ENCODE measurements around the gene MESD. TPM values are rescaled to one million over a fixed set of nuclear protein-coding genes. Genes with fewer than 3 reads are reported as not detected.

Gene MESD
- total and polyA plus RNA-seq, 2 donors from 2014 or later: 23.3 to 30.9 TPM

GRCh38 chr15:81032355-81032754 lies 42.7 kb upstream of the MESD start:
- no peak for FAIRE-seq
- no peak for TF ChIP-seq CTCF (IDR thresholded peaks at IDR 0.05; ENCODE audit: borderline replicate concordance, extremely low read depth, insufficient read depth)

GRCh38 chr15:81031203-81031602 lies 41.6 kb upstream of the MESD start:
- no peaks in the 10 kb centered on the region for H3K4me1 ChIP-seq (ENCODE audit: control insufficient read depth in 2 of 3, insufficient read depth in 2 of 3, low read depth in 1 of 3, low read length in 3 of 3)
- no peaks in the 10 kb centered on the region for H3K27me3 ChIP-seq (ENCODE audit: control insufficient read depth, insufficient read depth, low read length)
- FAIRE-seq: no peak
- peaks cover 0 to 4% (median 0%) of the 10 kb centered on the region in 3 donors for H3K9me3 ChIP-seq (ENCODE audit: control insufficient read depth in 2 of 3, insufficient read depth in 1 of 3, low read length in 3 of 3)
- no peak for DNase-seq
- H3K27ac ChIP-seq (ENCODE audit: low read depth in 2 of 2, low read length in 2 of 2): no peak overlapping the region
- no peak for TF ChIP-seq CTCF (IDR thresholded peaks at IDR 0.05; ENCODE audit: borderline replicate concordance, extremely low read depth, insufficient read depth)
- no peak overlapping the region for H3K4me3 ChIP-seq (ENCODE audit: low read length in 3 of 3)
- intact Hi-C loops (cut with DNase I): no loop called here
- no peak overlapping the region for H3K9ac ChIP-seq (ENCODE audit: low read length in 3 of 3)
- no peaks in the 10 kb centered on the region for H3K36me3 ChIP-seq (ENCODE audit: control insufficient read depth in 2 of 3, insufficient read depth in 3 of 3, low read length in 3 of 3)

More at GRCh38 chr15:81032355-81032754, 42.7 kb upstream of the MESD start:
- Histone ChIP-seq H3K27ac (ENCODE audit: low read depth in 2 of 2, low read length in 2 of 2) (no peak overlapping the region), H3K9ac (ENCODE audit: low read length in 3 of 3) (no peak overlapping the region), H3K27me3 (ENCODE audit: control insufficient read depth, insufficient read depth, low read length) (no peaks in the 10 kb centered on the region), H3K4me3 (ENCODE audit: low read length in 3 of 3) (no peak overlapping the region), H3K9me3 (ENCODE audit: control insufficient read depth in 2 of 3, insufficient read depth in 1 of 3, low read length in 3 of 3) (peaks cover 0 to 4% (median 0%) of the 10 kb centered on the region in 3 donors), H3K4me1 (ENCODE audit: control insufficient read depth in 2 of 3, insufficient read depth in 2 of 3, low read depth in 1 of 3, low read length in 3 of 3) (no peaks in the 10 kb centered on the region), H3K36me3 (ENCODE audit: control insufficient read depth in 2 of 3, insufficient read depth in 3 of 3, low read length in 3 of 3) (no peaks in the 10 kb centered on the region)
- intact Hi-C loops (cut with DNase I): no loop called here
- DNase-seq: no peak

DNA sequence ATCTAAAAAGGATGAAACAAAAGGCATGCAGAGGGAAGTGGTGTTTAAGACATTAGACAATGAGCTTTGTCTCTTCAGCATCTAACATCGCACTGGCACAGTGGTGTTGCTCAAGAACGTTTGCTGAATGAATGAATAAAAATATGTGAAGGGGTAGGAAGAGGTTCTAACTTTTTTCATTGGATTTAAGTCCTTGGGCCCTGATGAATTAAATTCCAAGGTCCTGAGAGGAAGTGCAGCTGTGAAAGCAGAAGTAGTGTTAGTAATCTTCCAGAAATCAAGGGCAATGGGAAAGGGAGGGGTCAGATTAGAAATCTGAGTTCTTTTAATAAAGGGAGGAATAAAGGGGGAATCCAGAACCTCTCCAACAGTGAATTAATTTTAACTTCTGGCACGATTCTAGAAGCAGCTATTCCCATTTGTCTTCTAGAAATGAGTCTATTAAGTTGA lies 40.7 kb upstream of the MESD start:
- Histone ChIP-seq H3K36me3 (ENCODE audit: control insufficient read depth in 2 of 3, insufficient read depth in 3 of 3, low read length in 3 of 3) (no peaks in the 10 kb centered on the region), H3K27me3 (ENCODE audit: control insufficient read depth, insufficient read depth, low read length) (no peaks in the 10 kb centered on the region), H3K4me1 (ENCODE audit: control insufficient read depth in 2 of 3, insufficient read depth in 2 of 3, low read depth in 1 of 3, low read length in 3 of 3) (no peaks in the 10 kb centered on the region), H3K27ac (ENCODE audit: low read depth in 2 of 2, low read length in 2 of 2) (no peak overlapping the region), H3K9ac (ENCODE audit: low read length in 3 of 3) (no peak overlapping the region), H3K4me3 (ENCODE audit: low read length in 3 of 3) (no peak overlapping the region), H3K9me3 (ENCODE audit: control insufficient read depth in 2 of 3, insufficient read depth in 1 of 3, low read length in 3 of 3) (peaks cover 0 to 4% (median 0%) of the 10 kb centered on the region in 3 donors)
- DNase-seq: no peak
- intact Hi-C loops (cut with DNase I): no loop called here
- FAIRE-seq: no peak
- no peak for TF ChIP-seq CTCF (IDR thresholded peaks at IDR 0.05; ENCODE audit: borderline replicate concordance, extremely low read depth, insufficient read depth)
